NCI-H2029 treated with DMSO at 0.1 percent for 48 hours (cell line): ENCODE measurements around the gene EXOC6B.

ENCODE experiments used
- DNase-seq: peaks from one replicate; lab custom pipeline; 2025; lab: John Stamatoyannopoulos, UW

Gene EXOC6B

GRCh38 chr2:72271766-72272641 lies 553.8 kb downstream of the EXOC6B start:
- DNase-seq, result no peak

- no peak for DNase-seq
These were observed 554.6 kb downstream of the EXOC6B start for GRCh38 chr2:72271276-72271614.

- no peak for DNase-seq
These were observed 555.1 kb downstream of the EXOC6B start for GRCh38 chr2:72270556-72271275.

- no peak for DNase-seq
These were observed 562.1 kb downstream of the EXOC6B start for GRCh38 chr2:72263776-72264060.

- DNase-seq, result no peak
These were observed 562.6 kb downstream of the EXOC6B start for GRCh38 chr2:72263043-72263775.

- no peak for DNase-seq
These were observed 564.8 kb downstream of the EXOC6B start for GRCh38 chr2:72261076-72261475.

- no peak for DNase-seq
These were observed 570.3 kb downstream of the EXOC6B start for GRCh38 chr2:72255540-72255939.

- no peak for DNase-seq
These were observed 570.9 kb downstream of the EXOC6B start for GRCh38 chr2:72254831-72255451.

- no peak for DNase-seq
These were observed 587.5 kb downstream of the EXOC6B start for GRCh38 chr2:72238311-72238710.

GRCh38 chr2:72237549-72237948 lies 588.3 kb downstream of the EXOC6B start:
- DNase-seq, result no peak

GRCh38 chr2:72236445-72237067 lies 589.3 kb downstream of the EXOC6B start:
- no peak for DNase-seq

GRCh38 chr2:72235497-72236415 lies 590.1 kb downstream of the EXOC6B start:
- DNase-seq, result no peak

GRCh38 chr2:72233211-72233610 lies 592.6 kb downstream of the EXOC6B start:
- no peak for DNase-seq

- no peak for DNase-seq
These were observed 602.8 kb downstream of the EXOC6B start for GRCh38 chr2:72222829-72223564.

- no peak for DNase-seq
These were observed 605.7 kb downstream of the EXOC6B start for GRCh38 chr2:72220170-72220569.

GRCh38 chr2:72214429-72215143 lies 611.2 kb downstream of the EXOC6B start:
- DNase-seq, result no peak

GRCh38 chr2:72212486-72212855 lies 613.4 kb downstream of the EXOC6B start:
- DNase-seq, result no peak

- DNase-seq, result no peak
These were observed 613.9 kb downstream of the EXOC6B start for GRCh38 chr2:72211777-72212485.

- DNase-seq, result no peak
These were observed 614.5 kb downstream of the EXOC6B start for GRCh38 chr2:72211350-72211749.
